Measurements from ENCODE around the gene TMIGD1.

TMIGD1 gene

DNA sequence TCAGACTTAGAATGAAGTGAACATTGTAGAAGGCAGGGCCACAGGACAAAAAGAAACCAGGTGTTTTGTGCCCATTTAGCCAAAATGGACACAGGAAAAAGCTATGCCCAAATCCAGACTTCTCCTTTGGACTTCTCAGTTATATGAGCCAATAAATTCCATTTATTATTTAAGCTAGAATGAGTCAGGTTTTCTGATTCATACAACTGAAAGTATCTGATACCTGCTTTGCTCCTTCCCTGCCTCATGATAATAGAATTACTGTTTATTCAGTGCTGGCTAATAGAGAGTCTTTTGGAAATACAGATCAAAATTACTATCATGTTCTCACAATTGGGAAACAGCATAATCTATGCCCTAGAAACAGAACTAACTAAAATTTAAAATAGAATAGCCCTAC, 36.1 kb upstream of the TMIGD1 start:
- H3K4me1 ChIP-seq (ENCODE audit: control extremely low read depth in 1 of 4, control insufficient read depth in 4 of 4, insufficient read depth in 4 of 4, low read length in 3 of 4), result peaks cover 0 to 2% (median 0%) of the 10 kb centered on the region in 4 experiments
- H3K4me3 ChIP-seq (ENCODE audit: control insufficient read depth in 1 of 7, extremely low read depth in 1 of 7, insufficient read depth in 4 of 7, low read depth in 2 of 7, low read length in 6 of 7), result no peak overlapping the region
- CTCF ChIA-PET, result no interaction called here
- H3K36me3 ChIP-seq (ENCODE audit: control insufficient read depth in 4 of 4, insufficient read depth in 4 of 4, low read length in 3 of 4), result no peaks in the 10 kb centered on the region
- no peak for DNase-seq
- H3K27ac ChIP-seq (ENCODE audit: insufficient read depth in 1 of 2, low read depth in 1 of 2, low read length in 2 of 2, poor library complexity in 1 of 2, severe bottlenecking in 2 of 2), result no peak overlapping the region
- POLR2A ChIA-PET, result no interaction called here
- peaks cover 0 to 4% (median 0%) of the 10 kb centered on the region in 5 experiments for H3K27me3 ChIP-seq (replicated peaks in 2 of 5; ENCODE audit: control insufficient read depth in 4 of 5, insufficient read depth in 5 of 5, low read length in 4 of 5)
- H3K9me3 ChIP-seq (ENCODE audit: control extremely low read depth in 1 of 5, control insufficient read depth in 4 of 5, insufficient read depth in 2 of 5, low read depth in 1 of 5, low read length in 4 of 5), result no peaks in the 10 kb centered on the region

GRCh38 chr17:30368912-30369720, 35.3 kb upstream of the TMIGD1 start:
- H3K27me3 ChIP-seq (replicated peaks in 2 of 5; ENCODE audit: control insufficient read depth in 4 of 5, insufficient read depth in 5 of 5, low read length in 4 of 5), result peaks cover 0 to 4% (median 0%) of the 10 kb centered on the region in 5 experiments
- peaks cover 0 to 4% (median 2%) of the 10 kb centered on the region in 4 experiments for H3K4me1 ChIP-seq (ENCODE audit: control extremely low read depth in 1 of 4, control insufficient read depth in 4 of 4, insufficient read depth in 4 of 4, low read length in 3 of 4)
- POLR2A ChIA-PET, result no interaction called here
- peak in 1 of 3 donors; percentile 36 for DNase-seq
- H3K27ac ChIP-seq (ENCODE audit: insufficient read depth in 1 of 2, low read depth in 1 of 2, low read length in 2 of 2, poor library complexity in 1 of 2, severe bottlenecking in 2 of 2), result no peak overlapping the region
- H3K4me3 ChIP-seq (ENCODE audit: control insufficient read depth in 1 of 7, extremely low read depth in 1 of 7, insufficient read depth in 4 of 7, low read depth in 2 of 7, low read length in 6 of 7), result no peak overlapping the region
- CTCF ChIA-PET, result interaction anchor here (1.5 kb wide), 1 partner anchor 8 kb away, joined by 3 read pairs; no protein-coding TSS in a partner anchor
- no peaks in the 10 kb centered on the region for H3K36me3 ChIP-seq (ENCODE audit: control insufficient read depth in 4 of 4, insufficient read depth in 4 of 4, low read length in 3 of 4)
- WGBS (ENCODE audit: insufficient coverage), result 94% methylated on average over 8 of the region's 13 CpGs
- H3K9me3 ChIP-seq (ENCODE audit: control extremely low read depth in 1 of 5, control insufficient read depth in 4 of 5, insufficient read depth in 2 of 5, low read depth in 1 of 5, low read length in 4 of 5), result no peaks in the 10 kb centered on the region

GRCh38 chr17:30366536-30366935, 32.7 kb upstream of the TMIGD1 start:
- 100% methylated on average over 2 of the region's 3 CpGs for WGBS (ENCODE audit: insufficient coverage)
- Histone ChIP-seq H3K36me3 (ENCODE audit: control insufficient read depth in 4 of 4, insufficient read depth in 4 of 4, low read length in 3 of 4) (no peaks in the 10 kb centered on the region), H3K27me3 (replicated peaks in 2 of 5; ENCODE audit: control insufficient read depth in 4 of 5, insufficient read depth in 5 of 5, low read length in 4 of 5) (no peaks in the 10 kb centered on the region), H3K9me3 (ENCODE audit: control extremely low read depth in 1 of 5, control insufficient read depth in 4 of 5, insufficient read depth in 2 of 5, low read depth in 1 of 5, low read length in 4 of 5) (peaks cover 0 to 5% (median 3%) of the 10 kb centered on the region in 5 experiments), H3K4me1 (ENCODE audit: control extremely low read depth in 1 of 4, control insufficient read depth in 4 of 4, insufficient read depth in 4 of 4, low read length in 3 of 4) (peaks cover 5 to 16% (median 6%) of the 10 kb centered on the region in 4 experiments), H3K4me3 (ENCODE audit: control insufficient read depth in 1 of 7, extremely low read depth in 1 of 7, insufficient read depth in 4 of 7, low read depth in 2 of 7, low read length in 6 of 7) (no peak overlapping the region), H3K27ac (ENCODE audit: insufficient read depth in 1 of 2, low read depth in 1 of 2, low read length in 2 of 2, poor library complexity in 1 of 2, severe bottlenecking in 2 of 2) (no peak overlapping the region)
- CTCF ChIA-PET, result interaction anchor here (0.6 to 2.0 kb wide), 4 partner anchors 21 to 503 kb away, joined by 3 to 5 read pairs (median 4); no protein-coding TSS in a partner anchor
- POLR2A ChIA-PET, result no interaction called here
- DNase-seq, result no peak

DNA sequence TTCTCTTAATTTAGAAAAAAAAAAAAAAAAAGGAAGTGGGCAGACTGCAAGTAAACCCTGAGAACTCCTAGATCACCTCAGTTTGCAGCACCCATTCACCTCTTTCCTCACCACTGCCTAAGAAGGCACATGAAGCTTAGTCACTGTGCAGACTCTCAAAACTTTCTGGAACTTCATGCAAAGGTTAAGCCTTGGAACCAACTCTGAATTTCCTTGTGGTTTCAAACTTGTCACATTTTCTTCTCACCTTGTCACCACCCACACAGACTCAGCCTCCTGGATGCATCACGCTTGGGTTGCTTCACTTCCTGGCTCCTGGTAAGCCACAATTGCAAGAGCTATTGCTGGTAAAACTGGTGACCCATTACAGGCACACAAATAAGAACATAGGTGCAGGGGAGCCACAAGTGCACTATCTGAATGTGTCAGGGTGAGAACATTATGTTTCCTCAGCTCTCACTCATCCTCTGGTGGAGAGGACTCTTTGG, 29.9 kb upstream of the TMIGD1 start:
- 22% methylated on average over 1 of the region's 1 CpG for WGBS (ENCODE audit: insufficient coverage)
- POLR2A ChIA-PET, result no interaction called here
- no peak overlapping the region for H3K27ac ChIP-seq (ENCODE audit: insufficient read depth in 1 of 2, low read depth in 1 of 2, low read length in 2 of 2, poor library complexity in 1 of 2, severe bottlenecking in 2 of 2)
- no peak overlapping the region for H3K4me3 ChIP-seq (ENCODE audit: control insufficient read depth in 1 of 7, extremely low read depth in 1 of 7, insufficient read depth in 4 of 7, low read depth in 2 of 7, low read length in 6 of 7)
- H3K4me1 ChIP-seq (ENCODE audit: control extremely low read depth in 1 of 4, control insufficient read depth in 4 of 4, insufficient read depth in 4 of 4, low read length in 3 of 4), result peaks cover 5 to 20% (median 9%) of the 10 kb centered on the region in 4 experiments
- peak; percentile 20 to 73 (median 62) for DNase-seq
- CTCF ChIA-PET, result no interaction called here
- peaks cover 0 to 5% (median 3%) of the 10 kb centered on the region in 5 experiments for H3K9me3 ChIP-seq (ENCODE audit: control extremely low read depth in 1 of 5, control insufficient read depth in 4 of 5, insufficient read depth in 2 of 5, low read depth in 1 of 5, low read length in 4 of 5)
- no peaks in the 10 kb centered on the region for H3K36me3 ChIP-seq (ENCODE audit: control insufficient read depth in 4 of 4, insufficient read depth in 4 of 4, low read length in 3 of 4)
- H3K27me3 ChIP-seq (replicated peaks in 2 of 5; ENCODE audit: control insufficient read depth in 4 of 5, insufficient read depth in 5 of 5, low read length in 4 of 5), result no peaks in the 10 kb centered on the region

GRCh38 chr17:30361766-30362279, 28.0 kb upstream of the TMIGD1 start:
- POLR2A ChIA-PET, result no interaction called here
- Histone ChIP-seq H3K27ac (ENCODE audit: insufficient read depth in 1 of 2, low read depth in 1 of 2, low read length in 2 of 2, poor library complexity in 1 of 2, severe bottlenecking in 2 of 2) (no peak overlapping the region), H3K36me3 (ENCODE audit: control insufficient read depth in 4 of 4, insufficient read depth in 4 of 4, low read length in 3 of 4) (no peaks in the 10 kb centered on the region), H3K9me3 (ENCODE audit: control extremely low read depth in 1 of 5, control insufficient read depth in 4 of 5, insufficient read depth in 2 of 5, low read depth in 1 of 5, low read length in 4 of 5) (peaks cover 0 to 5% (median 3%) of the 10 kb centered on the region in 5 experiments), H3K4me1 (ENCODE audit: control extremely low read depth in 1 of 4, control insufficient read depth in 4 of 4, insufficient read depth in 4 of 4, low read length in 3 of 4) (peaks cover 5 to 20% (median 8%) of the 10 kb centered on the region in 4 experiments), H3K4me3 (ENCODE audit: control insufficient read depth in 1 of 7, extremely low read depth in 1 of 7, insufficient read depth in 4 of 7, low read depth in 2 of 7, low read length in 6 of 7) (no peak overlapping the region), H3K27me3 (replicated peaks in 2 of 5; ENCODE audit: control insufficient read depth in 4 of 5, insufficient read depth in 5 of 5, low read length in 4 of 5) (no peaks in the 10 kb centered on the region)
- 100% methylated on average over 2 of the region's 4 CpGs for WGBS (ENCODE audit: insufficient coverage)
- CTCF ChIA-PET, result interaction anchor here (0.6 to 1.2 kb wide), 6 partner anchors 15 to 266 kb away, joined by 3 to 5 read pairs (median 3); partner anchors contain the start of gene GOSR1
- DNase-seq, result no peak

DNA sequence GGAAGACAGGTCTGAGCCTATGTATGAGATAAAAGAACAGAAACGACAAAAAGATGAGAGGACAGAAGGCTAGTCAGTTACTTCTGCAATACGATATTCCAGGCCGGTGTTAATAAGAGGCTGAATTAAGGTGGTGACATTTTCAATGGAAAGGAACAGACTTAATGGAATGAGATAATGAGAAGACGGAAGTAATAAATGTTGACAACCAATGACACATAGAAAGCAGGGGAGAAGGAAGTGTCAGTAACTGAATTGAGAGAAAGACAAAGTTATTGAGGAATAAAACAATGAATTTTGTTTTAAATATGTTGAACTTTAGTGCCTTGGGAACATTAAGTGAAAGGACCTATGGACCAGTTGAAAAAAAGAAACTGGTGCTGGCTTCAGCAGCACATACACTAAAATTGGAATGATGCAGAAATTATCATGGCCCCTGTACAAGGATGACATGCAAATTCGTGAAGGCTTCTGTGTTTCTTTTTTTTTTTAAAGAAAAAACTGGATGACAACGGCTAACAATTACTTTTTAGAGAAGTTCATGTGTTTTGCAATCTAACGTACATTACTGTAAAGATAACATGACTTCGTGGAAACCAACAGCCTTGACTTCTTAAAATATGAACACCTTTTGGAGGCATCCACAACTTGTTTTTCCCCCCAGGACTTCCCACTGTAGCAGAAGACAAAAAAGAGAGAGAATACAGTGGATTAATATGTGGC, 26.4 kb upstream of the TMIGD1 start:
- no peaks in the 10 kb centered on the region for H3K36me3 ChIP-seq (ENCODE audit: control insufficient read depth in 4 of 4, insufficient read depth in 4 of 4, low read length in 3 of 4)
- peak in 2 of 3 donors; percentile 32 to 45 for DNase-seq
- H3K27me3 ChIP-seq (replicated peaks in 2 of 5; ENCODE audit: control insufficient read depth in 4 of 5, insufficient read depth in 5 of 5, low read length in 4 of 5), result no peaks in the 10 kb centered on the region
- H3K4me1 ChIP-seq (ENCODE audit: control extremely low read depth in 1 of 4, control insufficient read depth in 4 of 4, insufficient read depth in 4 of 4, low read length in 3 of 4), result peaks cover 5 to 20% (median 8%) of the 10 kb centered on the region in 4 experiments
- H3K27ac ChIP-seq (ENCODE audit: insufficient read depth in 1 of 2, low read depth in 1 of 2, low read length in 2 of 2, poor library complexity in 1 of 2, severe bottlenecking in 2 of 2), result no peak overlapping the region
- CTCF ChIA-PET, result no interaction called here
- peaks cover 0 to 5% (median 3%) of the 10 kb centered on the region in 5 experiments for H3K9me3 ChIP-seq (ENCODE audit: control extremely low read depth in 1 of 5, control insufficient read depth in 4 of 5, insufficient read depth in 2 of 5, low read depth in 1 of 5, low read length in 4 of 5)
- WGBS (ENCODE audit: insufficient coverage), result 91% methylated on average over 6 of the region's 8 CpGs
- no peak overlapping the region for H3K4me3 ChIP-seq (ENCODE audit: control insufficient read depth in 1 of 7, extremely low read depth in 1 of 7, insufficient read depth in 4 of 7, low read depth in 2 of 7, low read length in 6 of 7)
- POLR2A ChIA-PET, result no interaction called here
